SK-N-SH (cell line): ENCODE results near the gene INTU.

ENCODE experiments used
- CTCF ChIP-seq: fragments of 200-600 bp; sonication (generic); IDR thresholded peaks from 2 replicates; pipeline ENCODE4 v1.6.1; 2017; ENCODE audit warnings: antibody characterized with exemption, mild to moderate bottlenecking, moderate library complexity
- ELF1 ChIP-seq: IDR thresholded peaks from 2 replicates; pipeline ENCODE4 v1.4.0; 2012
- MAX ChIP-seq: IDR thresholded peaks from 2 replicates; pipeline ENCODE4 v1.4.0; 2012; ENCODE audit warnings: low read depth
- MXI1 ChIP-seq: IDR thresholded peaks from 2 replicates; pipeline ENCODE4 v1.6.1; 2012; ENCODE audit warnings: mild to moderate bottlenecking, low read depth, low read length, improper control_type of control experiment
- PBX3 ChIP-seq: IDR thresholded peaks from 2 replicates; pipeline ENCODE4; 2012
- POLR2AphosphoS5 ChIP-seq: IDR thresholded peaks from 2 replicates; pipeline ENCODE4 v1.6.1; 2012; ENCODE audit warnings: low read depth, low read length
- SIN3A ChIP-seq: IDR thresholded peaks from 2 replicates; pipeline ENCODE4 v1.6.1; 2012; ENCODE audit warnings: low read depth, mild to moderate bottlenecking, low read length, moderate library complexity, borderline replicate concordance
- SMC3 ChIP-seq: IDR thresholded peaks from 2 replicates; pipeline ENCODE4 v1.6.1; 2012; ENCODE audit warnings: low read depth, low read length, improper control_type of control experiment
- USF1 ChIP-seq: IDR thresholded peaks from 2 replicates; pipeline ENCODE4 v1.4.0; 2012; ENCODE audit warnings: low read depth, borderline replicate concordance
- ZBTB33 ChIP-seq: IDR thresholded peaks from 2 replicates; pipeline ENCODE4 v1.4.0; 2012; ENCODE audit warnings: low read depth, borderline replicate concordance

GRCh38 chr4:127643791-127644190, 11.0 kb downstream of the INTU start:
- TF ChIP-seq MAX (no peak), ZBTB33 (no peak), ELF1 (no peak), SIN3A (no peak), CTCF (no peak), SMC3 (no peak), PBX3 (no peak), USF1 (no peak), MXI1 (no peak), POLR2AphosphoS5 (no peak)
